ENCODE results near the gene NRG2.

The NRG2 gene

GRCh38 chr5:139797335-139797734 lies 245.8 kb downstream of the NRG2 start:
- DNase-seq (ENCODE audit: low spot score) (no peak), FAIRE-seq (no peak)

Data from urothelium cell line (cell line).